Measurements from ENCODE around the gene BARX1.

DNA sequence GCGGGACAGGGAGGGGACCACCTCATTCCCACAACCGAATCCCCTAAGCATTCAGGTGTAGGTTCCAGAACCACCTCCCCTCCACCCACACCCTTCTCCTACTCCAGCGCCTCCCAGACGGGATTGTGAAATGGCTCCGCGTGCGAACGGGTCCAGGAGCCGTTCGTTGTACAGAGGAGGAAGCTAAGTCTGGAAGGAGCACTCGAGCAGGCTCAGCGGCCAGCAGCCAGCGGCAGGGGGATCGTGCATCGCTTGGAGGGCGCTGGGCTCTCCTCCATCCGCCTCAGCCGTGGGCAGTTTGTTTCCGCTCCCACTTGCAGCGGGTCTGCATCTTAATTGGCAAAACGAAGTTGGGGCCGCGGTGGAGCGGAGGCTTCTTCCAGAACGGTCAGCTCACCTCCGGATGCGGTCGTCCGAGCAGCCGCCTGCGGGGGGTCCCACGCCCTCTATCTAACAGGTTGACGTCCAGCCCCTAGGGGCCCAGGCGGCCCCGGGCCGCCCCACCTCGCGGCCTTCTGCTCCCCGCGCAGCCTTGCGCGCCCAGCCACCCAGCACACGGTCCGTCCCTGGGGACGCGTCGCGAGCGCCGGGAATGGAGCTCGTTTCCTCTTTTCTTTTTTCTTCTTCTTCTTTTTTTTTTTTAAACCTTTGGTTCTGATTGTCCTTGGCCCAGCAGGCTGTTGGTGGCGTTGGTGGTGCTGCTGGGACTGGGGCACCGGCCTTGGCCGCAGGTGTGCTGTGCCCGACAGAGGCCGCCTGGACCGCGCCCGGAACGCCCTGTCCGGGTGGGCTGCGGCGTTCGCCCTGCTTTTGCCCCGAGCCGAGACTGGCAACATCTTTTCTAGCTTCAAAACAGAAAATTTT is 3.9 kb upstream of the BARX1 start:
- TF ChIP-seq, protein P1, sequence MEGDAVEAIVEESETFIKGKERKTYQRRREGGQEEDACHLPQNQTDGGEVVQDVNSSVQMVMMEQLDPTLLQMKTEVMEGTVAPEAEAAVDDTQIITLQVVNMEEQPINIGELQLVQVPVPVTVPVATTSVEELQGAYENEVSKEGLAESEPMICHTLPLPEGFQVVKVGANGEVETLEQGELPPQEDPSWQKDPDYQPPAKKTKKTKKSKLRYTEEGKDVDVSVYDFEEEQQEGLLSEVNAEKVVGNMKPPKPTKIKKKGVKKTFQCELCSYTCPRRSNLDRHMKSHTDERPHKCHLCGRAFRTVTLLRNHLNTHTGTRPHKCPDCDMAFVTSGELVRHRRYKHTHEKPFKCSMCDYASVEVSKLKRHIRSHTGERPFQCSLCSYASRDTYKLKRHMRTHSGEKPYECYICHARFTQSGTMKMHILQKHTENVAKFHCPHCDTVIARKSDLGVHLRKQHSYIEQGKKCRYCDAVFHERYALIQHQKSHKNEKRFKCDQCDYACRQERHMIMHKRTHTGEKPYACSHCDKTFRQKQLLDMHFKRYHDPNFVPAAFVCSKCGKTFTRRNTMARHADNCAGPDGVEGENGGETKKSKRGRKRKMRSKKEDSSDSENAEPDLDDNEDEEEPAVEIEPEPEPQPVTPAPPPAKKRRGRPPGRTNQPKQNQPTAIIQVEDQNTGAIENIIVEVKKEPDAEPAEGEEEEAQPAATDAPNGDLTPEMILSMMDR (IDR thresholded peaks at IDR 0.05; ENCODE audit: insufficient read depth, low read length, poor library complexity, severe bottlenecking): no peak
- TF ChIP-seq EZH2phosphoT487 (conservative IDR thresholded peaks at IDR 0.05; ENCODE audit: low read length): no peak
